GM19397 (cell line): ENCODE measurements around the gene MYO9A.
"Not testable (repeated sequence)": the region's sequence is repeated elsewhere in the genome, so short reads cannot be mapped to it uniquely, and the experiment has no call there.

Source experiments
- ATAC-seq: cut with Tn5 transposase; IDR thresholded peaks from one replicate; pipeline ENCODE4 v1.9.1; 2021; ENCODE audit warnings: mild to moderate bottlenecking, moderate library complexity; ENCODE audit not compliant: unreplicated experiment

MYO9A gene

GRCh38 chr15:72099155-72099554 is 18.8 kb downstream of the MYO9A start:
- ATAC-seq, result no peak

- no peak for ATAC-seq
Observed at GRCh38 chr15:72098040-72098439, 19.9 kb downstream of the MYO9A start.

GRCh38 chr15:72096796-72097195 is 21.2 kb downstream of the MYO9A start:
- no peak for ATAC-seq

GRCh38 chr15:72092691-72093090 is 25.3 kb downstream of the MYO9A start:
- ATAC-seq, result no peak

GRCh38 chr15:72092006-72092405 is 25.9 kb downstream of the MYO9A start:
- no peak for ATAC-seq

- ATAC-seq, result no peak
Observed at GRCh38 chr15:72086920-72087648, 30.9 kb downstream of the MYO9A start.

- ATAC-seq, result no peak
Observed at GRCh38 chr15:72086010-72086697, 31.8 kb downstream of the MYO9A start.

GRCh38 chr15:72082176-72082575 is 35.8 kb downstream of the MYO9A start:
- no peak for ATAC-seq

- no peak for ATAC-seq
Observed at GRCh38 chr15:72078887-72079286, 39.1 kb downstream of the MYO9A start.

GRCh38 chr15:72077950-72078349 is 40.0 kb downstream of the MYO9A start:
- no peak for ATAC-seq

- no peak for ATAC-seq
Observed at GRCh38 chr15:72074335-72075060, 43.5 kb downstream of the MYO9A start.

- ATAC-seq, result not testable (repeated sequence)
Observed at GRCh38 chr15:72071448-72071825, 46.5 kb downstream of the MYO9A start.

- no peak for ATAC-seq
Observed at GRCh38 chr15:72070817-72071447, 47.0 kb downstream of the MYO9A start.

- no peak for ATAC-seq
Observed at GRCh38 chr15:72068856-72069255, 49.1 kb downstream of the MYO9A start.

- no peak for ATAC-seq
Observed at GRCh38 chr15:72065801-72066200, 52.1 kb downstream of the MYO9A start.

- no peak for ATAC-seq
Observed at GRCh38 chr15:72063186-72063585, 54.8 kb downstream of the MYO9A start.

GRCh38 chr15:72062319-72062718 is 55.6 kb downstream of the MYO9A start:
- no peak for ATAC-seq

- no peak for ATAC-seq
Observed at GRCh38 chr15:72060687-72061250, 57.2 kb downstream of the MYO9A start.

- no peak for ATAC-seq
Observed at GRCh38 chr15:72058585-72058984, 59.4 kb downstream of the MYO9A start.

GRCh38 chr15:72057548-72058091 is 60.3 kb downstream of the MYO9A start:
- ATAC-seq, result no peak

GRCh38 chr15:72056217-72056616 is 61.7 kb downstream of the MYO9A start:
- not testable (repeated sequence) for ATAC-seq
